ENCODE measurements around the gene DYNC2I2. TPM values are rescaled to one million over a fixed set of nuclear protein-coding genes. Genes with fewer than 3 reads are reported as not detected.

Gene DYNC2I2
- total RNA-seq, 1 donor from 2014 or later: 58.0 TPM

GRCh38 chr9:128607642-128608350 lies 48.9 kb downstream of the DYNC2I2 start:
- Mint-ChIP-seq H3K4me1 (no peaks in the 10 kb centered on the region), H3K27me3 (no peaks in the 10 kb centered on the region), H3K27ac (no peak overlapping the region), H3K4me3 (no peak overlapping the region), H3K9me3 (no peaks in the 10 kb centered on the region), H3K36me3 (ENCODE audit: low read depth) (peaks cover 81% of the 10 kb centered on the region)
- intact Hi-C loops (cut with micrococcal nuclease): no loop called here
- ChIA-PET CTCF (no interaction called here), POLR2A (interaction anchor here (1.1 kb wide), 1 partner anchor 133 kb away, joined by 3 read pairs; no protein-coding TSS in a partner anchor)
- TF ChIP-seq, protein P1, sequence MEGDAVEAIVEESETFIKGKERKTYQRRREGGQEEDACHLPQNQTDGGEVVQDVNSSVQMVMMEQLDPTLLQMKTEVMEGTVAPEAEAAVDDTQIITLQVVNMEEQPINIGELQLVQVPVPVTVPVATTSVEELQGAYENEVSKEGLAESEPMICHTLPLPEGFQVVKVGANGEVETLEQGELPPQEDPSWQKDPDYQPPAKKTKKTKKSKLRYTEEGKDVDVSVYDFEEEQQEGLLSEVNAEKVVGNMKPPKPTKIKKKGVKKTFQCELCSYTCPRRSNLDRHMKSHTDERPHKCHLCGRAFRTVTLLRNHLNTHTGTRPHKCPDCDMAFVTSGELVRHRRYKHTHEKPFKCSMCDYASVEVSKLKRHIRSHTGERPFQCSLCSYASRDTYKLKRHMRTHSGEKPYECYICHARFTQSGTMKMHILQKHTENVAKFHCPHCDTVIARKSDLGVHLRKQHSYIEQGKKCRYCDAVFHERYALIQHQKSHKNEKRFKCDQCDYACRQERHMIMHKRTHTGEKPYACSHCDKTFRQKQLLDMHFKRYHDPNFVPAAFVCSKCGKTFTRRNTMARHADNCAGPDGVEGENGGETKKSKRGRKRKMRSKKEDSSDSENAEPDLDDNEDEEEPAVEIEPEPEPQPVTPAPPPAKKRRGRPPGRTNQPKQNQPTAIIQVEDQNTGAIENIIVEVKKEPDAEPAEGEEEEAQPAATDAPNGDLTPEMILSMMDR (IDR thresholded peaks at IDR 0.05): no peak
- ATAC-seq (ENCODE audit: low read depth) (no peak), DNase-seq (no peak)

DNA sequence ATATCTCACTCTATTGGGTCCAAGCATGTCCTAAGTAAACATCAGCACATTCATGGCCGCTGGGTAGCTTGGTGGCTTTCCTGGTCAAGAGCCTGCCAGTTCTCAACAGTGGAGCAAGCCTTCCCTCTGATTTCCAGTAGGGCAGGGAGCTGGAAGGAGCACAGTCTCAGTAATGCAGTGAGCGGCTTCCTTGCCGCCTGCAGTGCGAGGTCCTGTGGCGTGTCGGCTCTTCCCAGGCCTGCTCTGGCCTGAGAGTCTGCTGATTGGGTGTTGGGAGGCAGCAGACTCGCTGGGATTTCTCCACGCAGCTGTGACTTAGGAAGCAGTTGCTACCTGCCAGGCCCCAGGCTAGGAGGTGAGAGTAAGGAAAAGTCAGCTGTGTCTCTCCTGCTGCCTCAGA lies 53.0 kb downstream of the DYNC2I2 start:
- intact Hi-C loops (cut with micrococcal nuclease): no loop called here
- no peak overlapping the region for H3K4me3 Mint-ChIP-seq
- no peaks in the 10 kb centered on the region for H3K4me1 Mint-ChIP-seq
- H3K9me3 Mint-ChIP-seq: no peaks in the 10 kb centered on the region
- no peak overlapping the region for H3K27ac Mint-ChIP-seq
- peaks cover 75% of the 10 kb centered on the region for H3K36me3 Mint-ChIP-seq (ENCODE audit: low read depth)
- no peaks in the 10 kb centered on the region for H3K27me3 Mint-ChIP-seq
- POLR2A ChIA-PET: no interaction called here
- CTCF ChIA-PET: interaction anchor here (0.7 kb wide), 1 partner anchor 25 kb away, joined by 3 read pairs; no protein-coding TSS in a partner anchor
- TF ChIP-seq, protein P1 (IDR thresholded peaks at IDR 0.05): no peak
- ATAC-seq (ENCODE audit: low read depth): no peak
- DNase-seq: no peak

- Mint-ChIP-seq H3K36me3 (ENCODE audit: low read depth) (peaks cover 68% of the 10 kb centered on the region), H3K27me3 (no peaks in the 10 kb centered on the region), H3K4me1 (no peaks in the 10 kb centered on the region), H3K9me3 (no peaks in the 10 kb centered on the region), H3K27ac (no peak overlapping the region), H3K4me3 (no peak overlapping the region)
- CTCF ChIA-PET: no interaction called here
- POLR2A ChIA-PET: no interaction called here
- ATAC-seq (ENCODE audit: low read depth): no peak
- DNase-seq: no peak
- intact Hi-C loops (cut with micrococcal nuclease): no loop called here
- TF ChIP-seq, protein P1 (IDR thresholded peaks at IDR 0.05): no peak
These were observed 56.5 kb downstream of the DYNC2I2 start for GRCh38 chr9:128600099-128600498.

DNA sequence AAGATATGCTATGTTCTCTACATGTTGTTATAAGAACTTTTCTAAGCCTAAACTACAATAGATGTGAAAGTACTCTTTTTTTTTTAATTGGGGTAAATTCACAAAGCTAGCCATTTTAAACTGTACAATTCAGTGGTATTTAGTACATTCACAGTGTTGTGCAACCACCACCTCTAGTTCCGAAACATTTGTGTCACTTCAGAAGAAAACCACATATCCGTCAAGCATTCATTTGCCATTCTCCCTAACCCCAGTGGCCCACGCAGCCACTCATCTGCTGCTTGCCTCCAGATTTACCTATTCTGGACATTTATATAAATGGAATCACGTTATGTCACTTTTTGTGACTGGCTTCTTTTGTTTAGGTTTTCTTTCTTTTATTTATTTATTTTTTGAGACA lies 61.2 kb downstream of the DYNC2I2 start:
- TF ChIP-seq, protein P1 (IDR thresholded peaks at IDR 0.05): no peak
- H3K4me3 Mint-ChIP-seq: no peak overlapping the region
- no peak for ATAC-seq (ENCODE audit: low read depth)
- CTCF ChIA-PET: no interaction called here
- peaks cover 77% of the 10 kb centered on the region for H3K36me3 Mint-ChIP-seq (ENCODE audit: low read depth)
- H3K4me1 Mint-ChIP-seq: no peaks in the 10 kb centered on the region
- H3K27ac Mint-ChIP-seq: no peak overlapping the region
- no peaks in the 10 kb centered on the region for H3K27me3 Mint-ChIP-seq
- POLR2A ChIA-PET: interaction anchor here (1.6 kb wide), 1 partner anchor 89 kb away, joined by 3 read pairs; no protein-coding TSS in a partner anchor
- no peaks in the 10 kb centered on the region for H3K9me3 Mint-ChIP-seq
- intact Hi-C loops (cut with micrococcal nuclease): no loop called here
- DNase-seq: no peak

- CTCF ChIA-PET: no interaction called here
- POLR2A ChIA-PET: no interaction called here
- no peak overlapping the region for H3K27ac Mint-ChIP-seq
- H3K4me3 Mint-ChIP-seq: no peak overlapping the region
- H3K36me3 Mint-ChIP-seq (ENCODE audit: low read depth): peaks cover 74% of the 10 kb centered on the region
- H3K9me3 Mint-ChIP-seq: no peaks in the 10 kb centered on the region
- intact Hi-C loops (cut with micrococcal nuclease): no loop called here
- DNase-seq: no peak
- no peaks in the 10 kb centered on the region for H3K4me1 Mint-ChIP-seq
- TF ChIP-seq, protein P1 (IDR thresholded peaks at IDR 0.05): no peak
- no peak for ATAC-seq (ENCODE audit: low read depth)
- H3K27me3 Mint-ChIP-seq: no peaks in the 10 kb centered on the region
These were observed 62.8 kb downstream of the DYNC2I2 start for GRCh38 chr9:128593856-128594255.

All from activated B cell treated with CpG ODN at 0.5 μM for 24 hours (primary cell).